Stimulated activated CD8-positive, alpha-beta memory T cell treated with anti-CD3 and anti-CD28 coated beads, Interleukin-12 subunit alpha, Interleukin-12 subunit beta, amount 100 ng/mL, for 4 hours (primary cell): ENCODE results near the gene DMWD.

Experiments
- DNase-seq: peaks from one replicate; pipeline ENCODE4 v3.0.0-alpha.2; 2020; ENCODE audit warnings: low read depth

The DMWD gene

DNA sequence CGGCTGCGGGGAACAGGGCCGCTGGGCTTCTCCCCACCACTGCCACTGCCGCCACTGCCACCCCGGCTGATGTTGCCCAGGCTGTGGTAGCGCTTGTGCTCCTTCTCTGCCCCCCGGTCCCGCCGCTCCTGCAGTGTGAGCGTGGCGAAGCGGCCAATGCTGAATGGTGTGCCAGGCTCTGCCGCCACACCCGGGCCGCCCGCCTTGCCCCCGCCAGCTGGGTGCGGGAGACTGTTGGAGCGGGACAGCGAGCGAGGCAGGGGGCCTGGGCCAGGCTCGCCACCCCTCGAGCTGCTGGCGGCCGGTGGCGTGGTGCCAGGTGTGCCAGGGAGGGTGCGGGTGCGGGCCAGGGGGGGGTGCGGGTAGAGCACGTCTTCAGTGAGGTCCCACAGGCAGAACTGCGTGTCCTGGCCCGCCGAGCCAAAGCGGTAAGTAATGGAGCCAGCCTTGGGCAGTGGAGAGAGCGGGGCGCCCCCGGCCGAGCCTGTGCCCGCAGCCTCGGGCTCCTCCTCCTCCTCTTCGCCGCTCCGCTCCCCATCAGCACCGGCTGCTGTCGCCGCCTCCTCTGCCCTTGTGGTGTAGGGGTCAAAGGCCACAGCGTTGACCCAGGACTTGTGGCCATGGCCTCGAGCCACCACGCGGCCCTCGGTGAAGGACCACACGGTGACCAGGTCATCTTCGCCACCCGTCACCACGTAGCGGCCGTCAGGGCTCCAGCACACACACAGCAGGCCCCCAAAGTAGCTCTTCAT lies 6.7 kb downstream of the DMWD start:
- DNase-seq = no peak

DNA sequence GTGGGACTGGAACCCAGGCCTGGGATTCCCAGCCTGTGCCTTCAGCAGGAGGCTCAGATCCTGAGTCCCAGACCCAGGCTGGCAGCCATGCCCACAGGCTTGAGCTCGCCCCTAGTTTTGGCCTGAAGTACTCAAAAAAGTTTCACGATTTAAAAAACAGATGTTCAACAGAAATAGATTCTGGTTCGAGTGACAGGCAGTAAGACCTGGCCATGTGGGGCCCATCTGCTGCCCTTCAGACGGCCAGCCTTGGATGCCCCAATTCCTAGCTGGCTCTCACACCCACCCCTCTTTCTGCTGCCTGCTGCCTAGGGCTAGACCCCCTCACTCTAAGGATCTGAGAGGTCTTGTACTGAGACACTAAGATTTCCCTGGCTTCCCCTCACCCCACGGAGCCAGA lies 7.5 kb downstream of the DMWD start:
- no peak for DNase-seq

DNA sequence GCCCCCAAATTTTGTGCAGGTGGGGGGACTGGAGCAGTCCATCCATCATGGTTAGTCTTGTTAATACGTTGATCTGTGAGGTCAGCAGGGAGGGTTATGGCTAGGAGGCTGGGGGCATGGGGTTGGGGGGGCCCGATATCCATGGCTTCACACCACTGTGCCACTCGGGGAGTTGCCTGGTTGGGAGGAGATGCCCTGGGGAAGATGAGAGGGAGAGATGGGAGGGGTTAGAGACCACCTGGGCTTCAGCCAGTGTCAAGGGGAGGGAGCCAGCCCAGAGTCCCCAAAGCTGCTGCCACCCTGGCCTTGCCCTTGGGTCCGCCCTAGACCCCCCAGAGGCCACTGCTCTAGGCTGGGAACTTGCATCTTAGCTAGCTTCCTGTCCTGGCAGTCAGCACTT lies 8.5 kb downstream of the DMWD start:
- no peak for DNase-seq

- no peak for DNase-seq
These were observed 9.5 kb downstream of the DMWD start for GRCh38 chr19:45782820-45783785.

DNA sequence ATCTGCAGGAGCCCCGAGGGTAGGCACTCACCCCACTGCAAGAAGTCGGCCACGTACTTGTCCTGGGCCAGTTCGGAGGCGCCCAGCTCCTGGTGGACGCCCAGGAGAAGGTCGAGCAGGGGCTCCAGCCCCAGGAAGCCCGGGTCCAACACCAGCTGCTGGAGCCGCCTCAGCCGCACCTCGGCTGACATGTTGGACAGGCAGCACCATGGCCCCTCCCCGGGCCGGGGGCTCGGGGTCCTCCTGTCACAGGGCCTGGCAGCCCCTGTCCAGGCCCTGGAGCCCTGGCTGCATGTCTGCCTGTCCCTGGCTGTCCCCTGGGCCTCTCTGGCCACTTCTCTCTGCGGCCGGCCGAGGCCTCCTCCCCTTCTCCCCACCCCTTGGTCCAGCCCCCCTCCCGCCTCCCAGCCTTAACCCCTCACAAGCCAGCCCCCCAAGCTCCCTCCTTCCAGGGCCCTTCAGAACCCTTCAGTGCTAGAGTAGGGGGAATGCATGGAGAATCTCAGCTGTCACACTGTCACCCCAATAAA lies 10.4 kb downstream of the DMWD start, which contains the start of gene DMPK:
Gene DMPK (minus strand): TSS at position 329 of the 530 bp plus-strand sequence. CDS start 138 bp downstream, at position 191.
- no peak for DNase-seq

GRCh38 chr19:45781214-45782161 lies 11.2 kb downstream of the DMWD start:
- no peak for DNase-seq

DNA sequence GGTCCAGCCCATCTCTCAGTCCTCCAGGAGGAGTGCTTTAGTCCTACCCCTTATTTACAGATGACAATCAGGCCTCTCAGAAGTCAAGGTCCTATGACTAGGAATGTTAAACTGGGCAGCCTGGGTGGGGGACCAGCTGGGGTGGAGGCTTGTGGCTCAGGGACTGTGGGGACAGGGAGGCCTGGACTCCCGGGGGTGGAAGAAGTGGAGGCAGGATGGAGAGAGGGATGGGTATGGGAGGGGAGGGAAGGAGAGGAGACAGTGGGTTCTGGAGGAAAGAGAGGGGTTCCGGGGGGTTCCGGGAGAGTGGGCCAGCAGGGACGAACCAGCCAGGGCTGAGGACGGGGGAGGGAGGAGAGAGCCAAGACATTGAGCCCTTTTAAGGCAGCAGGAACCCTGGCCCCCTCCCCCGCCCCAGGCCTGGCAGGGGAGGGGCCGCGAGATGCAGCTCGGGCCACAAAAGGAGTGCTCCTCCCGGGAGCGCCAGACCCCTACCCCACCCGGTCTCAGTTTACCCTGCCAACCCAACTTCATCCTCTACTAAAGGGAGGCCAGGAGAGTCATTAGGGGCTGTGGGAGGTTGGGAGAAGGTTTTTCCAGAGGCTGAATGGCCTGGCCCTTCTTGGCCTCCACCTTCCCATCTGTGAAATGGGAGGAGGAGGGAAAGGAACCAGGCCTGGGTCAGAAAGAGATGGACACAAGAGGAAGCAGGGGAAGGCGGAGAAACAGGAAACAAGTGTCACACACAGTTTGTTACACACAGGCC lies 12.0 kb downstream of the DMWD start:
- DNase-seq = no peak

DNA sequence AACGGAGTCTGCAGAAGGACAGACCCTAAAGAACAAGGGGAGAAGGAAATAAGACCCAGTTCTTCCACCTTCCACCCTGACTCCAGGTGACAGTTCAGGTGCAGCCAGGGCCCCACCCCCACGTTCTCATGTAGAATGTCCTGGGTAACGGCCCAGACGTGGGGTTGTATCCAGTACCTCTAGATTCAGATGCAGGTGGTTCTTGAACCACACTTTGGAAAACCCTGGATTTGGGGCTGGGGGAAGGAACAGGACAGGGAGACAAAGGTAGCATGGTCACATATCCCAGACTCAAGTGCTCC lies 12.5 kb downstream of the DMWD start:
- DNase-seq = no peak

GRCh38 chr19:45779231-45780145 lies 13.2 kb downstream of the DMWD start:
- peak; percentile 59 for DNase-seq

DNA sequence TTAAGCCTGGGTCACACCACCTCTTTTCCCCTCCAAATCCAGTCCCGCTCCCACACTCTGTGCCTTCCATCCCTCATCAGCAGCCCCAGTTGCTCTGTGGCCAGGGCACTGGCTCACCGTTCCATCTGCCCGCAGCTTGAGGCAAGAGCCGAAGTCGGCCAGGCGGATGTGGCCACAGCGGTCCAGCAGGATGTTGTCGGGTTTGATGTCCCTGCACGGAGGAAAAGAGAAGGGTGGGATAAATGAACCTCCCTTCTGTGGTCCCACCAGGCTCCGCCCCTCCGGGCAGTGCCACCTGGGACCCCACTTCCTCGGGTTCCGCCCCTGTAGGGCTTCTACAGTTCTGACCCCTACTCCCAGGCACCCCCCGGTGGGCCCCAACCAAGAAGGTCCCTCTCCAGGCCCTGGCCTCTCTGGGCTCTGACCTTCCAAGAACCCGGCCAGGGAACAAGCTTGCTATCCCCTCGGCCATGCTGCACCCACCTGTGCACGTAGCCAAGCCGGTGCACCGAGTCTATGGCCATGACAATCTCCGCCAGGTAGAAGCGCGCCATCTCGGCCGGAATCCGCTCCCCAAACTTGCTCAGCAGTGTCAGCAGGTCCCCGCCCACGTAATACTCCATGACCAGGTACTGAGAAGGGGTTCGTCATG lies 14.5 kb downstream of the DMWD start:
- DNase-seq = no peak

DNA sequence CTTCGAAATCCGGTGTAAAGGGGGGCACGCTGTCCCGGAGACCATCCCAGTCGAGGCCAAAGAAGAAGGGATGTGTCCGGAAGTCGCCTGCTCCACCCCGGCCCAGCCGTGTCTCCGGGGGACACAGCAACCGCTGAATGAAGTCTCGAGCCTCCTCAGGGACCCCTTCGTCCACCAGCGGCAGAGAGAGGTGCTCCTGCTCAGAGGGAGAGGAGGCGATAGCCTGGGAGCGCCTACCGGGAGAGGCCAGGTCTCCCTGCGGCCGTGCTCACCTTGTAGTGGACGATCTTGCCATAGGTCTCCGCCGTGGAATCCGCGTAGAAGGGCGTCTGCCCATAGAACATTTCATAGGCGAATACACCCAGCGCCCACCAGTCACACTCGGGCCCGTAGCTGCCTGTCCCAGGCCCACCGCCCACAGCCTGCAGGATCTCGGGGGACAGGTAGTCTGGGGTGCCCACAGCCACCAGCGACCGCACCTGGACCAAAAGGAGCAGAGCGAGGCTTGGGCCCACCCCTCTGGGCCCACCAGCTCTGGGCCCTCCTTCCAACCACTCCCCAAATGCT lies 15.2 kb downstream of the DMWD start:
- no peak for DNase-seq

DNA sequence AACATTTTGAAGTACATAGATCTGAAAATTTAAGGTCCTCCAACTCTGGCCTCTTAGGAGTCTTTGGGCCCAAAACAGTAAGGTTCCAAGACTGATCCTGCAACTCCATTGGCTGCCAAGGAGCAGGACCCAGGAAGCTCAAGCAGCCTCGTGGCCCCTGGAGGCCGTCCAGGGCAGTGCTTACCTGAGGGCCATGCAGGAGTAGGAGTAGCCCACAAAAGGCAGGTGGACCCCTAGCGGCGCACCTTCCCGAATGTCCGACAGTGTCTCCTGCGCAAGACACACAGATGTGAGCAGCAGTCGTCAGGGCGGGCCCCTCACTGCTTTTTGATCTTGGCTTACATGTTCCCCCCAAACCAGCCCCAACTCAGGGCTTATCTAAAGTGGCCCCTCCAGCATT lies 17.9 kb downstream of the DMWD start:
- DNase-seq = no peak

GRCh38 chr19:45773384-45773783 lies 19.3 kb downstream of the DMWD start:
- DNase-seq = no peak

GRCh38 chr19:45772912-45773311 lies 19.7 kb downstream of the DMWD start:
- DNase-seq = no peak

DNA sequence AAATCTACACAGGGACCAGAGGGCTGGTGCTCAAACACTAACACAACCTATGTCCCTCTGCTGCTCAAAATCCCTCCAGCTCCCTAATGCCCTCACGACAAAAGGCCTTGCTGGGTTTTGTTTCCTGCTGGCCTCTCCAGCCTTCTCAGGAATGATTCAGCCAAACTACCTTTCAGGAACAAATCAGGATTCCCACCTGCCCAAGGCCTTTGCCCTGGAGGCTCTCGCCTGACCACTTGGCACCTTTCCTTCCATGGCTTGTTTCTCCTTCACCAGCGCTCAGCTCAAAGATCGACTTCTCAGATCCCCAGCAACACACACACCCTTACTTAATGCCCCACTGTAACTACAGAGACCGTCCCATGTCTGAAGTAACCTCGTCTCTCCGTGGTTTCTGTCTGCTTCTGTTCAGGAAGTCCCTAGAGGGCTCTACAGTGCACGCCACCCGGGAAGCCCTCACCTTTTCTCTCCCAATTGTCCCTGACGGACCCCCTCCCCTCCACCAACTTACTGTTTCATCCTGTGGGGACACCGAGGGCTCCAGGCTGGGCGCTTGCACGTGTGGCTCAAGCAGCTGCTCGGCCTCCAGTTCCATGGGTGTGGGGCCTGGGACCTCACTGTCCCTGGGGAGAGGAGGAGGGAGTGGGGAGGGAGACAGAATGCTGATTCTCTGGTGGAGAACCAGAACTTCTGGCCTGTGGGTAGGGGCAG lies 20.4 kb downstream of the DMWD start:
- no peak for DNase-seq

DNA sequence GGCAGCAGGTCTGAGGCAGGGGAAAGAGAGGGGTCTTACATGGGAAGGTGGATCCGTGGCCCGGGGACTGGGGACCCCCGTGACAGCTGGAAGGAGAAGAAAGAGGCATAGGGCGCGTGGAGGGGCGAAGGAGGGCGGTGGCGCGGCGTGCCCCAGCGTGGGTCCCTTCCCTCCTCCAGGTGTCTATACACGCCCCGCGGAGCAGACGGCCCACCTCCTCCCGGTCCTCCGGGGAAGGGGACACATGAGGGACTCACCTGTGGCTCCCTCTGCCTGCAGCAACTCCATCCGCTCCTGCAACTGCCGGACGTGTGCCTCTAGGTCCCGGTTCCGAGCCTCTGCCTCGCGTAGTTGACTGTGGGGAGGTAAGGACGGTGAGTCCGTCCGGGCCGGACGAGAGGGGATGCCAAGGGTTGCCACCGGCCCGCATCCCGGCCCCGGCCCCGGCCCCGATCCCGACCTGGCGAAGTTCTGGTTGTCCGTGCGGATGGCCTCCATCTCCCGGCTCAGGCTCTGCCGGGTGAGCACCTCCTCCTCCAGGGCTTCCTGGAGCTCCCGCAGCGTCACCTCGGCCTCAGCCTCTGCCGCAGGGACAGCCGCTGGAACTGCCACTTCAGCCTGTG lies 21.2 kb downstream of the DMWD start:
- no peak for DNase-seq

GRCh38 chr19:45770192-45771101 lies 22.2 kb downstream of the DMWD start:
- peak; percentile 85 for DNase-seq
